ENCODE results near the gene ASTN2. TPM values are rescaled to one million over a fixed set of nuclear protein-coding genes. Genes with fewer than 3 reads are reported as not detected.
"Not testable (repeated sequence)": the region's sequence is repeated elsewhere in the genome, so short reads cannot be mapped to it uniquely, and the experiment has no call there.

Gene ASTN2
- total RNA-seq, 1 donor from 2014 or later: 13.6 TPM

GRCh38 chr9:117073539-117074341, 341.1 kb downstream of the ASTN2 start:
- Histone ChIP-seq H4K20me1 (ENCODE audit: insufficient read depth, low read length) (no peaks in the 10 kb centered on the region), H3K27ac (ENCODE audit: low read depth, low read length) (no peak overlapping the region), H3K9ac (ENCODE audit: low read length) (no peak overlapping the region), H3K36me3 (ENCODE audit: insufficient read depth, low read length) (no peaks in the 10 kb centered on the region), H3K27me3 (ENCODE audit: insufficient read depth, low read length) (no peaks in the 10 kb centered on the region), H3K9me3 (ENCODE audit: insufficient read depth, low read depth, low read length) (no peaks in the 10 kb centered on the region), H3K79me2 (ENCODE audit: insufficient read depth, low read length) (no peaks in the 10 kb centered on the region), H2AFZ (ENCODE audit: low read depth, low read length) (no peak overlapping the region), H3K4me3 (ENCODE audit: insufficient read depth, low read depth, low read length) (no peak overlapping the region), H3K4me2 (ENCODE audit: low read length) (no peak overlapping the region), H3K4me1 (ENCODE audit: insufficient read depth, low read length) (no peaks in the 10 kb centered on the region)
- H3K4me1 Mint-ChIP-seq (ENCODE audit: low read depth, unreplicated experiment): peaks cover 7% of the 10 kb centered on the region
- FAIRE-seq (no peak), DNase-seq (ENCODE audit: low read depth) (no peak)
- H3K27ac Mint-ChIP-seq (ENCODE audit: unreplicated experiment): no peak overlapping the region
- peaks cover 2% of the 10 kb centered on the region for H3K9me3 Mint-ChIP-seq (ENCODE audit: unreplicated experiment)
- H3K36me3 Mint-ChIP-seq (ENCODE audit: low read depth, unreplicated experiment): no peaks in the 10 kb centered on the region
- TF ChIP-seq EZH2 (IDR thresholded peaks at IDR 0.05; ENCODE audit: insufficient read depth, low read length): no peak
- peak; percentile 51 for TF ChIP-seq CTCF (IDR thresholded peaks at IDR 0.05; ENCODE audit: insufficient read depth, low read depth, low read length)
- H3K4me3 Mint-ChIP-seq (ENCODE audit: unreplicated experiment): no peak overlapping the region
- H3K27me3 Mint-ChIP-seq (ENCODE audit: low read depth, unreplicated experiment): no peaks in the 10 kb centered on the region

GRCh38 chr9:117073071-117073470, 341.8 kb downstream of the ASTN2 start:
- H3K36me3 ChIP-seq (ENCODE audit: insufficient read depth, low read length): no peaks in the 10 kb centered on the region
- H3K4me1 ChIP-seq (ENCODE audit: insufficient read depth, low read length): no peaks in the 10 kb centered on the region
- H3K4me3 ChIP-seq (ENCODE audit: insufficient read depth, low read depth, low read length): no peak overlapping the region
- H3K27me3 ChIP-seq (ENCODE audit: insufficient read depth, low read length): no peaks in the 10 kb centered on the region
- H3K27me3 Mint-ChIP-seq (ENCODE audit: low read depth, unreplicated experiment): no peaks in the 10 kb centered on the region
- no peak overlapping the region for H2AFZ ChIP-seq (ENCODE audit: low read depth, low read length)
- no peaks in the 10 kb centered on the region for H3K79me2 ChIP-seq (ENCODE audit: insufficient read depth, low read length)
- H3K27ac Mint-ChIP-seq (ENCODE audit: unreplicated experiment): no peak overlapping the region
- peaks cover 2% of the 10 kb centered on the region for H3K9me3 Mint-ChIP-seq (ENCODE audit: unreplicated experiment)
- no peaks in the 10 kb centered on the region for H3K36me3 Mint-ChIP-seq (ENCODE audit: low read depth, unreplicated experiment)
- no peaks in the 10 kb centered on the region for H3K9me3 ChIP-seq (ENCODE audit: insufficient read depth, low read depth, low read length)
- no peak for FAIRE-seq
- H4K20me1 ChIP-seq (ENCODE audit: insufficient read depth, low read length): no peaks in the 10 kb centered on the region
- TF ChIP-seq EZH2 (IDR thresholded peaks at IDR 0.05; ENCODE audit: insufficient read depth, low read length) (no peak), CTCF (IDR thresholded peaks at IDR 0.05; ENCODE audit: insufficient read depth, low read depth, low read length) (no peak)
- no peak for DNase-seq (ENCODE audit: low read depth)
- H3K27ac ChIP-seq (ENCODE audit: low read depth, low read length): no peak overlapping the region
- peaks cover 7% of the 10 kb centered on the region for H3K4me1 Mint-ChIP-seq (ENCODE audit: low read depth, unreplicated experiment)
- no peak overlapping the region for H3K4me2 ChIP-seq (ENCODE audit: low read length)
- no peak overlapping the region for H3K9ac ChIP-seq (ENCODE audit: low read length)
- H3K4me3 Mint-ChIP-seq (ENCODE audit: unreplicated experiment): no peak overlapping the region

- no peaks in the 10 kb centered on the region for H4K20me1 ChIP-seq (ENCODE audit: insufficient read depth, low read length)
- no peak overlapping the region for H2AFZ ChIP-seq (ENCODE audit: low read depth, low read length)
- no peaks in the 10 kb centered on the region for H3K27me3 Mint-ChIP-seq (ENCODE audit: low read depth, unreplicated experiment)
- DNase-seq (ENCODE audit: low read depth) (no peak), FAIRE-seq (no peak)
- H3K9me3 ChIP-seq (ENCODE audit: insufficient read depth, low read depth, low read length): no peaks in the 10 kb centered on the region
- H3K4me2 ChIP-seq (ENCODE audit: low read length): no peak overlapping the region
- no peak overlapping the region for H3K4me3 ChIP-seq (ENCODE audit: insufficient read depth, low read depth, low read length)
- peaks cover 7% of the 10 kb centered on the region for H3K4me1 Mint-ChIP-seq (ENCODE audit: low read depth, unreplicated experiment)
- H3K9ac ChIP-seq (ENCODE audit: low read length): no peak overlapping the region
- no peaks in the 10 kb centered on the region for H3K27me3 ChIP-seq (ENCODE audit: insufficient read depth, low read length)
- H3K79me2 ChIP-seq (ENCODE audit: insufficient read depth, low read length): no peaks in the 10 kb centered on the region
- TF ChIP-seq EZH2 (IDR thresholded peaks at IDR 0.05; ENCODE audit: insufficient read depth, low read length): no peak
- no peak for TF ChIP-seq CTCF (IDR thresholded peaks at IDR 0.05; ENCODE audit: insufficient read depth, low read depth, low read length)
- H3K36me3 ChIP-seq (ENCODE audit: insufficient read depth, low read length): no peaks in the 10 kb centered on the region
- H3K4me3 Mint-ChIP-seq (ENCODE audit: unreplicated experiment): no peak overlapping the region
- H3K27ac ChIP-seq (ENCODE audit: low read depth, low read length): no peak overlapping the region
- peaks cover 2% of the 10 kb centered on the region for H3K9me3 Mint-ChIP-seq (ENCODE audit: unreplicated experiment)
- no peak overlapping the region for H3K27ac Mint-ChIP-seq (ENCODE audit: unreplicated experiment)
- H3K36me3 Mint-ChIP-seq (ENCODE audit: low read depth, unreplicated experiment): no peaks in the 10 kb centered on the region
- H3K4me1 ChIP-seq (ENCODE audit: insufficient read depth, low read length): no peaks in the 10 kb centered on the region
Observed at GRCh38 chr9:117072216-117072615, 342.6 kb downstream of the ASTN2 start.

GRCh38 chr9:117071673-117072207, 343.1 kb downstream of the ASTN2 start:
- FAIRE-seq; H3K27ac ChIP-seq (ENCODE audit: low read depth, low read length); H3K4me3 ChIP-seq (ENCODE audit: insufficient read depth, low read depth, low read length); H3K9ac ChIP-seq (ENCODE audit: low read length); H4K20me1 ChIP-seq (ENCODE audit: insufficient read depth, low read length); H3K9me3 Mint-ChIP-seq (ENCODE audit: unreplicated experiment); H3K4me3 Mint-ChIP-seq (ENCODE audit: unreplicated experiment); H3K27ac Mint-ChIP-seq (ENCODE audit: unreplicated experiment); H2AFZ ChIP-seq (ENCODE audit: low read depth, low read length); H3K36me3 Mint-ChIP-seq (ENCODE audit: low read depth, unreplicated experiment); H3K4me2 ChIP-seq (ENCODE audit: low read length); H3K36me3 ChIP-seq (ENCODE audit: insufficient read depth, low read length); H3K79me2 ChIP-seq (ENCODE audit: insufficient read depth, low read length); DNase-seq (ENCODE audit: low read depth); H3K27me3 ChIP-seq (ENCODE audit: insufficient read depth, low read length); H3K4me1 Mint-ChIP-seq (ENCODE audit: low read depth, unreplicated experiment); H3K27me3 Mint-ChIP-seq (ENCODE audit: low read depth, unreplicated experiment); H3K4me1 ChIP-seq (ENCODE audit: insufficient read depth, low read length); H3K9me3 ChIP-seq (ENCODE audit: insufficient read depth, low read depth, low read length): not testable (repeated sequence)
